ENCODE data around the gene EFCAB9.

- TF ChIP-seq CTCF (IDR thresholded peaks at IDR 0.05) (no peak), POLR2A (IDR thresholded peaks at IDR 0.05) (no peak)
Observed at GRCh38 chr5:172178301-172178987, 15.5 kb upstream of the EFCAB9 start.
